ENCODE measurements around the gene CNTLN. TPM values are rescaled to one million over a fixed set of nuclear protein-coding genes. Genes with fewer than 3 reads are reported as not detected.

The CNTLN gene
- total RNA-seq, 2 experiments from 2014 or later = 1.1 to 1.2 TPM

DNA sequence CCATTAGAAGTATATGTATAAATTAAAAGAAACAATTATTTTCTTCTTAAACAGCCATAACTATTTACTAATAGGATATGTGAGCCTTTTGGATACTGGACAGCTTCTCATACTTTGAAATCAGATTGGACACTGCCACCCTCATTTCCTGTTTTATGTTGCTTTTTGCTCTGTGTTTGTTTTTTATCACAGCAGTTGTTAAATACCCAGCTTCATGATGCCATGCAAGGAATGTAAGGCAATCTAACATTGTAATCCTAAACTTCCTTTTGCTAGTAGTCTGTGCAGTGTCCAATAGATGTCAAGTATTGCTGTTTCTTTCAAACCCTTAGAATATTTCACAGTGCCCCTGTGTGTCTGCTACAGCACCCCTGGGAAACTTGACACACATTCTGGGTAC, 56.2 kb downstream of the CNTLN start:
- Mint-ChIP-seq H3K4me1 (no peaks in the 10 kb centered on the region), H3K27ac (no peak overlapping the region), H3K9me3 (ENCODE audit: low read depth) (peaks cover 3% of the 10 kb centered on the region), H3K4me3 (no peak overlapping the region), H3K36me3 (ENCODE audit: low read depth) (no peaks in the 10 kb centered on the region), H3K27me3 (no peaks in the 10 kb centered on the region)
- intact Hi-C loops (cut with DNase I, micrococcal nuclease) = no loop called here
- ChIA-PET POLR2A (no interaction called here), CTCF (no interaction called here)
- no peak for DNase-seq
- ATAC-seq = no peak

GRCh38 chr9:17204611-17205152, 69.8 kb downstream of the CNTLN start:
- Mint-ChIP-seq H3K36me3 (ENCODE audit: low read depth) (no peaks in the 10 kb centered on the region), H3K27me3 (no peaks in the 10 kb centered on the region), H3K27ac (no peak overlapping the region), H3K9me3 (ENCODE audit: low read depth) (peaks cover 12% of the 10 kb centered on the region), H3K4me3 (no peak overlapping the region), H3K4me1 (no peaks in the 10 kb centered on the region)
- ChIA-PET CTCF (no interaction called here), POLR2A (no interaction called here)
- intact Hi-C loops (cut with DNase I, micrococcal nuclease) = no loop called here
- ATAC-seq (no peak), DNase-seq (no peak)

- ATAC-seq (no peak), DNase-seq (no peak)
- Mint-ChIP-seq H3K9me3 (ENCODE audit: low read depth) (peaks cover 7% of the 10 kb centered on the region), H3K4me1 (no peaks in the 10 kb centered on the region), H3K4me3 (no peak overlapping the region), H3K27ac (no peak overlapping the region), H3K36me3 (ENCODE audit: low read depth) (no peaks in the 10 kb centered on the region), H3K27me3 (no peaks in the 10 kb centered on the region)
- CTCF ChIA-PET = no interaction called here
- intact Hi-C loops (cut with DNase I, micrococcal nuclease) = no loop called here
- POLR2A ChIA-PET = no interaction called here
These were observed 81.2 kb downstream of the CNTLN start for GRCh38 chr9:17216011-17216410.

- ATAC-seq (no peak), DNase-seq (no peak)
- Mint-ChIP-seq H3K27ac (no peak overlapping the region), H3K9me3 (ENCODE audit: low read depth) (peaks cover 7% of the 10 kb centered on the region), H3K36me3 (ENCODE audit: low read depth) (no peaks in the 10 kb centered on the region), H3K4me3 (no peak overlapping the region), H3K4me1 (no peaks in the 10 kb centered on the region), H3K27me3 (no peaks in the 10 kb centered on the region)
- intact Hi-C loops (cut with DNase I, micrococcal nuclease) = no loop called here
- CTCF ChIA-PET = no interaction called here
- POLR2A ChIA-PET = no interaction called here
These were observed 81.8 kb downstream of the CNTLN start for GRCh38 chr9:17216646-17217045.

DNA sequence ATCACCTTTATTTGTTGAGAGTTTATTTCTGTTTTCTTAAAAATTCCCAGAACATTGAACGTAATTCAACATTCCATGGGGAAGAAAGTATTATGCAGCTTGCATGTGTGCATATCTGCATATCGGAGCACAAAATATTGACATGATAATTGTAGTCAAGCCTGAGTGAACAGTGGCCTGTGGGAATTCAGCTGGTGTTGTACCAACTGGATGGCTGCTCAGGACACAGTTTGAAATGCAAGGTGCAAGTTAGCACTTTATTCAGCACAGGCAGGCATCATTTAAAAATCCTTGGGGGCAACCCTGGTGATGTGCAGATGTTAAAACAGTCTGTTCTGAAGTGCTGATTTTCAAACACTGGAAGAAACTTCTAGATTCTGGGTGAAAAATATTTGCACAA, 82.4 kb downstream of the CNTLN start:
- H3K4me3 Mint-ChIP-seq = no peak overlapping the region
- H3K9me3 Mint-ChIP-seq (ENCODE audit: low read depth) = peaks cover 7% of the 10 kb centered on the region
- ChIA-PET CTCF (no interaction called here), POLR2A (no interaction called here)
- H3K27me3 Mint-ChIP-seq = no peaks in the 10 kb centered on the region
- no peak overlapping the region for H3K27ac Mint-ChIP-seq
- no peaks in the 10 kb centered on the region for H3K36me3 Mint-ChIP-seq (ENCODE audit: low read depth)
- ATAC-seq (no peak), DNase-seq (no peak)
- no peaks in the 10 kb centered on the region for H3K4me1 Mint-ChIP-seq
- intact Hi-C loops (cut with DNase I, micrococcal nuclease) = no loop called here

GRCh38 chr9:17219261-17219660, 84.4 kb downstream of the CNTLN start:
- H3K36me3 Mint-ChIP-seq (ENCODE audit: low read depth) = no peaks in the 10 kb centered on the region
- no peaks in the 10 kb centered on the region for H3K27me3 Mint-ChIP-seq
- no peaks in the 10 kb centered on the region for H3K9me3 Mint-ChIP-seq (ENCODE audit: low read depth)
- no peaks in the 10 kb centered on the region for H3K4me1 Mint-ChIP-seq
- ChIA-PET POLR2A (no interaction called here), CTCF (interaction anchor here (0.6 kb wide), 1 partner anchor 10 kb away, joined by 4 read pairs; no protein-coding TSS in a partner anchor)
- no peak overlapping the region for H3K4me3 Mint-ChIP-seq
- ATAC-seq = no peak
- DNase-seq = no peak
- no peak overlapping the region for H3K27ac Mint-ChIP-seq
- intact Hi-C loops (cut with DNase I, micrococcal nuclease) = no loop called here

GRCh38 chr9:17222932-17223331, 88.1 kb downstream of the CNTLN start:
- intact Hi-C loops (cut with DNase I, micrococcal nuclease) = no loop called here
- H3K27ac Mint-ChIP-seq = no peak overlapping the region
- H3K4me3 Mint-ChIP-seq = no peak overlapping the region
- no peak for ATAC-seq
- H3K27me3 Mint-ChIP-seq = no peaks in the 10 kb centered on the region
- no peaks in the 10 kb centered on the region for H3K4me1 Mint-ChIP-seq
- ChIA-PET CTCF (no interaction called here), POLR2A (no interaction called here)
- no peak for DNase-seq
- no peaks in the 10 kb centered on the region for H3K9me3 Mint-ChIP-seq (ENCODE audit: low read depth)
- no peaks in the 10 kb centered on the region for H3K36me3 Mint-ChIP-seq (ENCODE audit: low read depth)

- H3K36me3 Mint-ChIP-seq (ENCODE audit: low read depth) = no peaks in the 10 kb centered on the region
- H3K4me1 Mint-ChIP-seq = no peaks in the 10 kb centered on the region
- H3K9me3 Mint-ChIP-seq (ENCODE audit: low read depth) = no peaks in the 10 kb centered on the region
- no peak overlapping the region for H3K4me3 Mint-ChIP-seq
- ATAC-seq (no peak), DNase-seq (no peak)
- no peaks in the 10 kb centered on the region for H3K27me3 Mint-ChIP-seq
- intact Hi-C loops (cut with DNase I, micrococcal nuclease) = no loop called here
- no peak overlapping the region for H3K27ac Mint-ChIP-seq
- ChIA-PET POLR2A (no interaction called here), CTCF (no interaction called here)
These were observed 90.6 kb downstream of the CNTLN start for GRCh38 chr9:17225407-17225806.

DNA sequence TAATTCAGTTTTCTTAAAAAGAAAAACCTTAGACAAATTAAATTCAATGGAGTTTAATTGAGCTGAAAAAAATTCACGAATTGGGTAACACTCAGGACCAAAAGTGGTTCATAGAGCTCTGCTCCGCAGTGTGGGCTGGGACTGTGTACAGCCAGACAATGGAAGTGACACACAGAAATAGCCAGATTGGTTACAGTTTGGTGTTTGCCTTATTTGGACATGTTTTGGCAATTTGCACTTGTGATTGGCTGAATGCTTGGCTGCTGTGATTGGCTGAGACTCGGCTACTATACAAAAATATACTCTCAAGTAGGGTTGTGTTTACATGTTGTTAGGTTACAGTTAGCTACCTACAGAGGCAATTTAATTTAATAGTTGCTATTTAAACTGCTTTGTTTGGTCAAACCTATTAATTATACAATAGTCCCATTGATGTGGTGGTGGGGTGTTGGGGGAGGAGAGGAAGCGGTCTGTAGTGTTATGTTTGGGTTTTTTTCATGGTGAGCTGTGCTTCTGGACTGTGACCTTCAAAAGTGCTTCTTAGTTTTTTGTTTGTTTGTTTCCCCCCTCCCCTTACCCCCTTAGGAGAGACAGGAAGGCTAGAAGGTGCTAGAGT, 95.2 kb downstream of the CNTLN start:
- no peak overlapping the region for H3K4me3 Mint-ChIP-seq
- ChIA-PET POLR2A (interaction anchor here (0.6 kb wide), 1 partner anchor 160 kb away, joined by 3 read pairs; no protein-coding TSS in a partner anchor), CTCF (no interaction called here)
- no peak overlapping the region for H3K27ac Mint-ChIP-seq
- no peak for ATAC-seq
- H3K27me3 Mint-ChIP-seq = no peaks in the 10 kb centered on the region
- H3K36me3 Mint-ChIP-seq (ENCODE audit: low read depth) = no peaks in the 10 kb centered on the region
- H3K4me1 Mint-ChIP-seq = no peaks in the 10 kb centered on the region
- peaks cover 2% of the 10 kb centered on the region for H3K9me3 Mint-ChIP-seq (ENCODE audit: low read depth)
- no peak for DNase-seq
- intact Hi-C loops (cut with DNase I, micrococcal nuclease) = no loop called here

DNA sequence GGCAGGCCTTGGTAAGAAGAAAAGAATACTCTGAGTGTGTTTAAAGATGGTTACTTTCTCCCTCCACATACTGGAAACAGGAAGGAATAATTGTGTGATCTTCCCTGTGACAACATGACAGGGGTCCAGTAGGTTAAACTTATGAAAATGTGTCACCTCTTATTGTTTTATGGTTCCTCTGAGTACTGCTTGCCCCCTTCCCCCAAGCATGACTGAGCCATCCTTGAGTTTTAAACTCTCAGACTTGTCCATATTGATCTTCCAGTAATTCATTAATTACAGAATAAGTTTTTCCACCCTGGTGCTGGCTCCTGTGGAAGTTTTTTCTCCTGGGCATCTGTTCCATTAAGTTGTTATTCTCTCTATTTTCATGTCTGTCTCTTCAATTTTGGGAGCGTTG, 95.8 kb downstream of the CNTLN start:
- ChIA-PET POLR2A (no interaction called here), CTCF (no interaction called here)
- Mint-ChIP-seq H3K27me3 (no peaks in the 10 kb centered on the region), H3K9me3 (ENCODE audit: low read depth) (peaks cover 2% of the 10 kb centered on the region), H3K27ac (no peak overlapping the region), H3K36me3 (ENCODE audit: low read depth) (no peaks in the 10 kb centered on the region), H3K4me1 (no peaks in the 10 kb centered on the region), H3K4me3 (no peak overlapping the region)
- intact Hi-C loops (cut with DNase I, micrococcal nuclease) = no loop called here
- no peak for ATAC-seq
- no peak for DNase-seq

- Mint-ChIP-seq H3K36me3 (ENCODE audit: low read depth) (no peaks in the 10 kb centered on the region), H3K4me3 (no peak overlapping the region), H3K9me3 (ENCODE audit: low read depth) (peaks cover 2% of the 10 kb centered on the region), H3K27ac (no peak overlapping the region), H3K4me1 (no peaks in the 10 kb centered on the region), H3K27me3 (no peaks in the 10 kb centered on the region)
- ATAC-seq (no peak), DNase-seq (no peak)
- intact Hi-C loops (cut with DNase I, micrococcal nuclease) = no loop called here
- ChIA-PET CTCF (no interaction called here), POLR2A (no interaction called here)
These were observed 101.3 kb downstream of the CNTLN start for GRCh38 chr9:17236147-17236546.

DNA sequence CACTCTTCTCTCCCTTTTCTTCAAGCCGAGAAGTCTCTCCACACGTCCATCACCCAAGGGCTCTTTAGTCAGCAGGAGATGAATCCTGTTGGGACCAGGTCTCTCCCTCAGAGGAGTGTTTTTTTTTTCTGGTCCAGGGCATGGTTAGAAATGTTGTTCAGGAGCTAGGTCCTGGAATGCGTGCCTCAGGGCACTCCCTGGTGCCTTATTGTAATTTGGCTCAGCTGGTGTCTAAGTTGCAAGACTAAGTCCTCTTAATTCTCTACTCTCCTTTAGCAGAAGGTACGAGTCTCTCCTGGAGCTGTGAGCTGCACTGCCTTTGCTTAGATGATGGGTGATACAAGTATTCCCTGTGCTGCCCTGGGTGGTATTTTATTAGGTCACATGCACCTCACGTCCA, 111.9 kb downstream of the CNTLN start:
- Mint-ChIP-seq H3K36me3 (ENCODE audit: low read depth) (no peaks in the 10 kb centered on the region), H3K4me1 (no peaks in the 10 kb centered on the region), H3K9me3 (ENCODE audit: low read depth) (peaks cover 20% of the 10 kb centered on the region), H3K27ac (no peak overlapping the region), H3K4me3 (no peak overlapping the region), H3K27me3 (no peaks in the 10 kb centered on the region)
- no peak for DNase-seq
- no peak for ATAC-seq
- ChIA-PET POLR2A (no interaction called here), CTCF (no interaction called here)
- intact Hi-C loops (cut with DNase I, micrococcal nuclease) = no loop called here

- intact Hi-C loops (cut with DNase I, micrococcal nuclease) = no loop called here
These were observed 116.3 kb downstream of the CNTLN start for GRCh38 chr9:17251100-17251499.

More at GRCh38 chr9:17251100-17251499, 116.3 kb downstream of the CNTLN start:
- Mint-ChIP-seq H3K27me3 (no peaks in the 10 kb centered on the region), H3K4me3 (no peak overlapping the region), H3K36me3 (ENCODE audit: low read depth) (no peaks in the 10 kb centered on the region), H3K9me3 (ENCODE audit: low read depth) (peaks cover 27% of the 10 kb centered on the region), H3K27ac (no peak overlapping the region), H3K4me1 (no peaks in the 10 kb centered on the region)
- DNase-seq (no peak), ATAC-seq (no peak)
- ChIA-PET POLR2A (no interaction called here), CTCF (interaction anchor here (0.6 kb wide), 1 partner anchor 50 kb away, joined by 3 read pairs; no protein-coding TSS in a partner anchor)

Data from activated CD4-positive, alpha-beta T cell treated with anti-CD3 and anti-CD28 coated beads for 36 hours (primary cell).